Esophagus muscularis mucosa (tissue), 4 donors: Measurements from ENCODE around the gene SSPN. TPM values are rescaled to one million over a fixed set of nuclear protein-coding genes. Genes with fewer than 3 reads are reported as not detected.

Source experiments
- DNase-seq: peaks from one replicate; pipeline ENCODE4 v3.0.0-alpha.2; 2017; ENCODE audit errors: extremely low spot score
- H3K27ac ChIP-seq, 4 donors: fragments of 200-600 bp; sonication (generic); replicated peaks in 1 of 4; 1 replicate in 3 of 4; 2 replicates in 1 of 4; pipeline ENCODE4 v1.5.1; 2016 to 2019; ENCODE audit warnings: mild to moderate bottlenecking in 1 of 4
- H3K27me3 ChIP-seq, 4 donors: fragments of 200-600 bp; sonication (generic); one replicate each; pipeline versions ENCODE4 v1.5.1 to v1.6.0; 2016 to 2019
- H3K36me3 ChIP-seq, 4 donors: fragments of 200-600 bp; sonication (generic); one replicate each; pipeline ENCODE4 v1.5.1; 2016 to 2019
- H3K4me1 ChIP-seq, 4 donors: fragments of 200-600 bp; sonication (generic); one replicate each; pipeline ENCODE4 v1.5.1; 2016 to 2019
- H3K4me3 ChIP-seq, 4 donors: fragments of 200-600 bp; sonication (generic); 1 replicate in 2 of 4; 2 replicates in 2 of 4; pipeline ENCODE4 v1.5.1; 2016 to 2019; ENCODE audit warnings: mild to moderate bottlenecking in 4 of 4, moderate library complexity in 1 of 4
- H3K9me3 ChIP-seq, 4 donors: fragments of 200-600 bp; sonication (generic); 1 replicate in 3 of 4; 2 replicates in 1 of 4; pipeline ENCODE4 v1.5.1; 2016 to 2019
- CTCF ChIP-seq, 3 experiments: fragments of 200-600 bp in 2 of 3; fragments of 450-650 bp in 1 of 3; sonication (generic) in 2 of 3; IDR thresholded peaks; one replicate each; pipeline ENCODE4 v1.5.1; 2017 to 2019; ENCODE audit warnings: antibody characterized with exemption in 3 of 3, mild to moderate bottlenecking in 2 of 3, moderate library complexity in 1 of 3
- EP300 ChIP-seq: sonication (generic); formaldehyde crosslinking; IDR thresholded peaks from one replicate; pipeline ENCODE4 v1.6.1; 2017; ENCODE audit warnings: antibody characterized with exemption
- POLR2A ChIP-seq: fragments of 450-650 bp; IDR thresholded peaks from one replicate; pipeline ENCODE4 v1.6.1; 2017; ENCODE audit warnings: antibody characterized with exemption, moderate library complexity, mild to moderate bottlenecking, low read depth
- POLR2AphosphoS5 ChIP-seq, 2 donors: sonication (generic); formaldehyde crosslinking; IDR thresholded peaks; one replicate each; pipeline ENCODE4 v1.6.1; 2017; ENCODE audit warnings: antibody characterized with exemption in 2 of 2
- WGBS: methylation state at CpG from one replicate; pipeline ENCODE4 v1.1.5; 2018; 5-methylcytosine and 5-hydroxymethylcytosine counted together
- intact Hi-C: fragments of 100-400 bp; cut with DNase I; formaldehyde crosslinking; loops from one replicate; pipeline ENCODE4 v1.15.1; 2023
- total RNA-seq, 4 donors: library from RNA; depleted of rRNA; stranded (reverse); fragments of >200 nt; gene quantifications; one replicate each; pipeline versions ENCODE4 v1.1.0 to v1.2.1, GENCODE V29; 2016

The SSPN gene
- total RNA-seq, 4 donors from 2014 or later = 36.4 to 81.8 (median 64.9) TPM

- Histone ChIP-seq H3K27ac (no peak overlapping the region), H3K4me3 (no peak overlapping the region), H3K27me3 (no peaks in the 10 kb centered on the region), H3K4me1 (peaks cover 26 to 45% (median 33%) of the 10 kb centered on the region in 4 donors), H3K9me3 (no peaks in the 10 kb centered on the region), H3K36me3 (no peaks in the 10 kb centered on the region)
- 78% methylated on average over 6 of the region's 8 CpGs for WGBS
- peak; percentile 37 for DNase-seq
- TF ChIP-seq POLR2AphosphoS5 (IDR thresholded peaks at IDR 0.05) (no peak), EP300 (no peak), CTCF (IDR thresholded peaks at IDR 0.05) (no peak)
- intact Hi-C loops = loop anchor here (10.0 kb wide), 1 partner anchor 145 kb away; the partner anchor contains the start of gene BHLHE41
Measured at GRCh38 chr12:26269562-26270284, 74.3 kb downstream of the SSPN start.

GRCh38 chr12:26271024-26271423 lies 75.7 kb downstream of the SSPN start:
- Histone ChIP-seq H3K4me1 (peaks cover 31 to 51% (median 41%) of the 10 kb centered on the region in 4 donors), H3K9me3 (no peaks in the 10 kb centered on the region), H3K4me3 (no peak overlapping the region), H3K27me3 (no peaks in the 10 kb centered on the region), H3K36me3 (no peaks in the 10 kb centered on the region), H3K27ac (no peak overlapping the region)
- WGBS = 81% methylated on average over 2 of the region's 2 CpGs
- DNase-seq = peak; percentile 8
- no peak for TF ChIP-seq EP300
- no peak for TF ChIP-seq POLR2AphosphoS5 (IDR thresholded peaks at IDR 0.05)
- TF ChIP-seq CTCF (IDR thresholded peaks at IDR 0.05) = no peak
- no peak for TF ChIP-seq POLR2A
- intact Hi-C loops = loop anchor here (10.0 kb wide), 1 partner anchor 146 kb away; the partner anchor contains the start of gene BHLHE41

- Histone ChIP-seq H3K27me3 (no peaks in the 10 kb centered on the region), H3K27ac (peak overlapping the region in 1 of 4 donors; percentile 51), H3K4me3 (no peak overlapping the region), H3K9me3 (no peaks in the 10 kb centered on the region), H3K4me1 (peaks cover 31 to 51% (median 41%) of the 10 kb centered on the region in 4 donors), H3K36me3 (no peaks in the 10 kb centered on the region)
- 44% methylated on average over 14 of the region's 14 CpGs for WGBS
- no peak for DNase-seq
- TF ChIP-seq EP300 = no peak
- TF ChIP-seq POLR2A = no peak
- no peak for TF ChIP-seq CTCF (IDR thresholded peaks at IDR 0.05)
- no peak for TF ChIP-seq POLR2AphosphoS5 (IDR thresholded peaks at IDR 0.05)
- intact Hi-C loops = loop anchor here (10.0 kb wide), 1 partner anchor 147 kb away; the partner anchor contains the start of gene BHLHE41
Measured at GRCh38 chr12:26271889-26272492, 76.6 kb downstream of the SSPN start.

- Histone ChIP-seq H3K4me1 (peaks cover 31 to 51% (median 41%) of the 10 kb centered on the region in 4 donors), H3K36me3 (no peaks in the 10 kb centered on the region), H3K27ac (no peak overlapping the region), H3K4me3 (no peak overlapping the region), H3K9me3 (no peaks in the 10 kb centered on the region), H3K27me3 (no peaks in the 10 kb centered on the region)
- intact Hi-C loops = loop anchor here (10.0 kb wide), 1 partner anchor 148 kb away; the partner anchor contains the start of gene BHLHE41
- DNase-seq = no peak
- WGBS = 96% methylated on average over 2 of the region's 2 CpGs
- TF ChIP-seq POLR2A (no peak), CTCF (IDR thresholded peaks at IDR 0.05) (no peak), EP300 (no peak), POLR2AphosphoS5 (IDR thresholded peaks at IDR 0.05) (no peak)
Measured at GRCh38 chr12:26272851-26273250, 77.5 kb downstream of the SSPN start.
